NCI-H187 (cell line): Measurements from ENCODE around the gene TNKS1BP1.
A peak's percentile ranks its signal among the peaks of the same experiment; 100 is the strongest.
"Not testable (repeated sequence)": the region's sequence is repeated elsewhere in the genome, so short reads cannot be mapped to it uniquely, and the experiment has no call there.

Experiments used
- DNase-seq, 2 experiments: peaks; one replicate each; lab custom pipeline; 2025; lab: John Stamatoyannopoulos, UW

Gene TNKS1BP1

DNA sequence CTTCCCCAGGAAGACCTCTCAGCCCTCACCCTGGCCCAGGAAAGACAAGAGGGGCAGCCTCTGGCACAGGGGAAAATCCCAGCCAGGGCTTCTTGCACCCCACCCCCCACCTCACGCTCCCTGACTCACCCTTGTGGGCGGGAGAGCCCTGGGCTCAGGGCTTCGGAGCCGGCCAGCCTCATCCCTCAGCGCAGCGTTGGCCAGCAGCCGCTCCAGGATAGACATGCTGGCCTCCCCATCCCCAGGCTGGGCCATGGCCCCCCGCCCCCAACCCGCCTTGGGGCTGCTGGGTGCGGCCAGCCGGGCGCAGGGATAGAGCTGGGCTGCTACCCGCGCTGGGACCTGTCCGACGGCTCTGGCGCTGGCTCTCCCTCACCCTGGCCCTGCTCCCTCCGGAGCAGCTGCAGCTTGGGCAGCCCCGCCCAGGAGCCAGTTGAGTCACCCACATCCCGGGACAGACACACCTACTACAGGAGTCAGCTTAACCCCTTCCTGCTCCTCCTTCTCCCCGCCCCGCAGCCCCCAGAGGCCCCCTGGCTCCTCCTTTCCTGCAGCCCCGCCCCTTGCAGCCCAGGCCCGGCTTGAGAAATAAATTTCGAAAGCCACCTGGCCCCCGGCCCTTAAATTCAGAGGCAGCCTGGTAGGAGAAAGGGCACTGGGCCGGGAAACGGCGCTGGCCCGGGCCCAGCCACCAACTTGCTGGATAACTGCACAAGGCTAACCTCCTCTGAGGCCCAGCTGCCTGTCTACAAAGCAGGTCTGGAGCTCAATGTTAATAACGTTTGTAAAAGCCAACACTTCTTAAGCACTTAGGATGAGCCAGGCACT lies 13.4 kb downstream of the TNKS1BP1 start:
- peak in 1 of 2 experiments; percentile 39 for DNase-seq

DNA sequence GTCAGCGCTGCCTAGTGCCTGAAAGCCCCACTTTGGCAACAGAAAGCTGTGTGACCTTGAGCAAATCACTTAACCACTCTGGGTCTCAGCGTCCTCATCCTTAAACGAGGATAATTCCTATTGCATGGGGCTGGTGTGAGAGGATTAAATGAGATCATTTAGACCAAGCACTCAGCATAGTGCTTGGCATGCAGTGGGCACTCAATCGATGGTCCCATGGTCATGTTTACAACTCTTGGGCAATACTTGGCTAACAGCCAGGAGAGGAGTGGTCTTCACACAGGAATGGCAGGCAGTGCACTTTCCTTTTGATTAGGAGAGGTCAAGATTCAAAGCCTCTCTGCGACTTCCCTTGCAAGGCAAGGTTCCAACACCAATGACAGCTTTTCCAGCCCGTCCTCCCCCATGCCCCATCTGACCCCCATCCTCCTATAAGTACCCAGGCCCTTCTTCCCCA lies 14.1 kb downstream of the TNKS1BP1 start:
- no peak for DNase-seq

DNA sequence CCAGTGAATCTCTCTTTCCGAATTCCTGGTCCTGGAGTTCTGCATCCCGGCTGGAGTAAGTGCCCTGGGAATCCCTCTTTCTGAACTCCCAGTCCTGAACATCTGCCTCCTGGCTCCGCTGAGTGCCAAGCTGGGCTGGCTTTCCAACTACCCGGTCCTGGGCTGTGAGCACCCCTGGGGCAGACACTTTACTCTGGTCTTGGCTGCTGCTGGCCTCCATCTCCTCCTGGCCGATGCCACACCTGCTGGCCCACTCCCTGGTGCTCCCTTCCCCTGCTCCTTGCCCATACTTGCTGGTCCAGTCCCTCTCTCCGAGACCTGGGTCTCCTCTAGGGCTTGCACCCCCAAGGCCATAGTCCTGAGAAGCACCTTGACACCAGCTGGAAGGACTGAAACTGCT lies 14.7 kb downstream of the TNKS1BP1 start:
- DNase-seq = no peak

DNA sequence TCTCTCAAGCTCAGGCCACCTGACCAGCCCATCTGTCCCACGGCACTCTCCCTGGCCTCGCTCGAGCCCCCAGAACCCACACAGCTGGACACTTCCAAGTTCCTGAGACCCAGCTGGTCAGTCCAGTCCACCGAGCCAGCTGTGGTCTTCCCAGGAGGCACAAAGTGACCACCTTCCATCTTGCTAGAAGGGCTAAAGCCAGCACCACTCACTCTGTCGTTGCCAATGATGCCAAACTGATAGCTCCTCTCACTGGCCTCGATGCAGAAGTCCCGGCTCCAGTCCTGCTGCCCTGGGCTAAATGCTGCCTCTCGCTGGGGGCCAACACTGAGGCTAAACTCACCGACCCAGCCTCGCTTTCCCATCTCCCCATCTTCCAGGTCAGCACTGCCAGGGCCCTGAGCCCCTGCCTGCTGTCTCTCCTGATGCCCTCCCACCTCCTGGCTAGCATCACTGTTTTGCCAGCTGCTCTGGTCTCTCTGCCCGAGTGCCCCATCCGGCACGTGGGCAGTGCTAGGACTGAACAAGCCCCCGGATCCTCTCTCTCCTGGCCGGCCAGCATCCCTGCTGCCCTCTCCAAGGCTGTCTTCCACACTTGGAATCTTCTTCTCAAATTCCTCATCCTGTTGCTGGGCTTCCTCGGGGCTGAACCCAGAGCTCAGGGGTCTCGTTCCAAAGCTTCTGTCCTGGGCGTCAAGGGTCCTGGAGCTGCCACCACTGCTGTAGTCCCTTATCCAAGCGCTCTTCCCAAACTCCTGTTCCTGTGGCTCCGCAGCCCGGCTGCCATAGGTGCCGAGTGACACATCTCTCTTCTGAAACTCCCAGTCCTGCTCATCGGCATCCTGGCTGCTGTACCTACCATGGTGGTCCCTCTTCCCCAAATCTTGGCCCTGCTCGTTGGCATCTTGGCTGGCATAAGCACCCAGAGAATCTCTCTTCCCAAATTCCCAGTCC lies 15.4 kb downstream of the TNKS1BP1 start:
- no peak for DNase-seq

DNA sequence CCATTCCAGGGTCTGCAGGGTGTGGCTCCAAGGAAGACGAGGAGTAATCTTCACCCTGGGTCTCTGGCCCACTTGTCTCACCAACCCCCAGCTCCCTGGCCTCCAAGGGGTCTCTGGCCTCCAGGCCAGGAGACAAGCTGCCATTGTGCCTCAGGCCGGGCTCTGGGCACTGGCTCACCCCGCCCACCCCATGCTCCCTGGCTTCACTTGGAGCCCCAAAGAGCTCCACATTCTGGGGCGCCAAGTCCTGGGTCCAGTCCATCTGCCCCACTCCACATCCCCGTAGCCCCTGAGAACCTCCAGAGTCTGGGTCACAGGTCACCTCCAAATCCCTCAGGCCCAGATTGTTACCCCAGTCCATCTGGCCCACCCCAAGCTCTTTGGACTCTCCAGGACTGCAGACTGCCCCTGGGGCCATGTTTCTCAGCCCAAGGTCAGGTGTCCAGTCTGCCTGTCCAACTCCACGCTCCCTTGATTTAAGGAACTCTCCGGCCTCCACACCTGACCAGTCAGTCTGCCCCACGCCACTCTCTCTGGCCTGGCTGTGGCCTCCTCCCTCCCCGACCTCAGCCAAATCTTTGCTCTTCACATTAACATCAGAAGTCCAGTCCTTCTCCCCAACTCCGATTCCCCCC lies 16.2 kb downstream of the TNKS1BP1 start:
- DNase-seq = no peak

DNA sequence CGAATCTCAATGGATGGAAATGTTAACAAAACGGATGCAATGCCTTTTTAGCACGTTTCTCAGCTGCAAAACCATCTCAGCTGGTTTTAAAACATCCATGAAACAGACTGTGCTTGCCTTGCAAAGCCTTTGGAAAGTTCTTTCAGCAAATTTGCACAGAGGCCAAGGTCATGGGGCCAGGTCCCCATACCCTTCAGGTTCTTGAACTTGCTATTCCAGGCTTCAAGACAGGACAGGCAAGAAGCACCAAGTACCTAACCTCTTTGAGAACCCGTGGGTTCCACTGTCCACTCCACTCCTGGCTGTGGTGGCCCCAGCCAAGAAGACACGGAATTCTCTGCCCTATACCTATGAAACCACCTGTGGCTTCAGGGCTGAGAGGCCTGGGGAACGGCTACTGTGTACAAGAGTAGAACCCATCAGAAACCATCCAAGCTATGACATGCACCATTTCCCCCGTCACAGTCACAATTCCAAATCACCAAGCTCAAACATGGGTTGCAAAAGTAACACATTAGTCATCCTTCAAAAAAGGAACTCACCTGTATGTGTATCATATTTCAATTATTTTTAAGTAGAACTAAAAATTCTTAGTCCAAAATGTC lies 17.0 kb downstream of the TNKS1BP1 start:
- DNase-seq = no peak

DNA sequence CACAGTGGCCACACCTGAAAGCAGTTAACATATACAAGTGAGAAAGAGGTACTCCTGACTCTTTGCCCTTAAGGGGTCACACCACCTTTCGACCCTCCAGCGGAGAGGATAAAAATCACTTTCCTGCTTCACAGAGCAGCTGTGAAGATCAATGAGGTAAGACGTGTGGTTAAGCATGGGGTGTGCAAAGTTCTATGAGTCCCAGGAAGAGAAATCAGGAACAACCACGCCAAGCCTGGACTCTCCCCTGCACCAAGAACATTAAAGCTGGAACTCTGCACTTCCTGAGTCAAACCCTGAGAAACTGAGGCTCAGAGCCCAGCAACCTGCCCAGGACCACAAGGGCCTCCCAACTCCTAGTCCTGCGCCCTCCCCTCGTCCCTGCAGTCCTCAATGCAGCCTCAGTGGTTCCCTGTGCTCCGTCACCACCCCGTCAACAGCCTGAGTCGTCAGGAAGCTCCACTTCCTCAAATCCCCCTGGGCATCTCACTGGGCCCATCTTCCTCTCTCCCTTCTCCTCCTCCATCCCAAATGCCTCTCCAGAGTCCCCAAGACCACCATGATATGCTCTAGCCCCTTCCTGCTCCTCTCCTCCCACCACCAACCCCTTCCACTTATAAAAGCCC lies 17.7 kb downstream of the TNKS1BP1 start:
- DNase-seq = no peak

DNA sequence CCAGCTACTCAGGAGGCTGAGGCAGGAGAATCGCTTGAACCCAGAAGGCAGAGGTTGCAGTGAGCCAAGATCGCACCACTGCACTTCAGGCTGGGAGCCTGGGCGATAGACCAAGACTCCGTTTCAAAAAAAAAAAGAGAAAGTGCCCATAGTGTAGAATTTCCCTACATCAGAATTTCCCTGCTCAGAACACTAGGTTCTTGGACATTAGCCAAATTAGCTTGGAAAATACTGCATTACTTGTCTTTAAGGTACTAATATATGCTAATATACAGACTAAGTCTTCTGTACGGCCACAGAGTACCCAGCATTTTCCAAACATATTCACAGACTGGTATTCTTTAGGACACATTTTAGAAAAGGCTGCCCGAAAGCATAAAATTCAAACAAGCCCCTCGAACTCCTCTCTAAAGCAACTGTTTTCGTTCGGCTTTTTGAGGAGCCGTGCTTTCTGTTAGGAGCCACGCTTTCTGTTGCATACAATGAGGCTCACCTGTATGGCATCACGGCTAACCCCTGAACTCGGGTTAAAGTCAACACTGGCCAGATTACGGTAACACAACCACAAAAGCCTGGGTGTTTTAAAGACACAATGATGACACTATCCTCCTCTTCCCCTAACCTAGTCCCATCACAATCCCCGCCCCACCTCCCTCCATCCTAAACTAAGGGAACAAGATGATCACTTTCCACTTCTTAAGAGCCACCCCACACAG lies 18.4 kb downstream of the TNKS1BP1 start:
- no peak for DNase-seq

DNA sequence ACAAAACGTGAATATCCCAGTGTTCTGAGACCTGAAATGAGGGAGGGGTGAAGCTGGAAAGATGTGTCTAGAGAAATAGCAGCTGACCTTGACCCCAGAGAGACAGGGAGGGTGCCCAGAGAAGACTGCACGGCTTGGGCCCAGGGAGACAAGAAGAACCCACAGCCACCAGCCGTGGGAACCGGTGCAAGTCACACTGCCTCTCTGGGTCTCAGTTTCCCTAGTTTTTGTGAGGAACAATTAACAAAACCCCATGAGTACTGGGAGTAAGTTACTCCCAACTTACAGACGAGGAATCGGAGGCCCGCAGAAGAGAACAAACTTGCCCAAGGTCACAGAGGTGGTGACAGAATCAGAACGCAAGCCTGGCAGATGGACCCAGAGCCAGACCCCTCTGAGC lies 19.2 kb downstream of the TNKS1BP1 start:
- no peak for DNase-seq

DNA sequence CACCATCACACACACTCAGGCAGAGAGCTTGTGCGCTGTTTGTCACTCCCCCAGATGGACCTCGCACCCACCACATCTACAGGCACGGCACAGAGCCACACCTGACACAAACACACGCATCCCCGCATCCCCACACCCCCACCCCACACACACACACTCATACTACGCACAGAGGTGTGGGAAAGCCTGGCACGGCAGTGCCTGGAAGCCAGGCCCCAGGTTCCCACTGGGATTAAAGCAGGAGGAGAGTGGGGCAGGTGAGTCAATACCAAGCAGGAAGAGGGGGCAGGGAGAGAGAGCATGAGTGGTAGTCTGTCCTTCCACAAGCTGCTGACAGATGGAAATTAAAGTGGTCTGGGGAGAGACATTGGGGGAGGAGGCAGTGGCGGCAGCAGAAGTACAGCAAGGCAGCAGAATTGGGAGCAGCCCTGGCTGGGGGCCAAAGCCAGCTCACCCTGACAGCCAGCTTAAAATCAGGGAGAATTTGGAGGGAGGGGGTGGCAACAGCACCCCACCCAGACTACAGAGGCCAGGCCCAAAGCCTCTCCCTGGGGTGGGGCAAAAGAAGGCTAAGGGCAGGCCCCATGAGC lies 20.7 kb downstream of the TNKS1BP1 start:
- peak in 1 of 2 experiments; percentile 21 for DNase-seq

DNA sequence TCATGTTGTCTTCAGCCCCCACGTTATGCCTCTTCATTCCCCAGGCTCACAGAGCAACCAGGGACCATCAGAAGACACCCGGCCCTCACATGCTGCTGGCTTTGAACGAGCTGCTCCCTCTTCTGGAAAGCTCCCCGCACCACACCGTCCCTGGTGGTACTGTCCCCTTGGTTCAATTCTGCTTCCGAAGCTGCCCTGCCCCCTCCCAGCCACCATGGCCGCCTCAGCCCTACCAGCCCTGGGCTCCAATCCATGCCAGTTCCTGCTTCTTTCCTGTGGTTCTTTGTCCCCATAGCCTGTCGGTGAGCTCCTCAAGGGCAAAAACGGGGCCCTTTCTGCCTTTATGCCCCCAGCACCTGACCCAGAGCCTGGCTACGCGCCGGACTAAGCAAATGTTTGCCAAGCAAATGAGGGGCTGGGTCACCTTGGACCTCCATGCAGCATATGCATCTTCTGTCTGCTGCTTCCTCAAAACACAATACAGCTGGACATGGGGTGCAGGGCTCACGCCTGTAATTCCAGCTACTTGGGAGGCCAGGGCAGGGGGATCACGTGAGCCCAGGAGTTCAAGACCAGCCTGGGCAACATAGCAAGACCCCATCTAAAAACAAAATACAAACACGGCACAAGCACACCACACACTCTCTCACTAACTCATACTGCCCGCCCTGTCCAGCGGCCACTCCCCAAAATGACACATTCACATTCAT lies 21.3 kb downstream of the TNKS1BP1 start:
- DNase-seq = no peak

DNA sequence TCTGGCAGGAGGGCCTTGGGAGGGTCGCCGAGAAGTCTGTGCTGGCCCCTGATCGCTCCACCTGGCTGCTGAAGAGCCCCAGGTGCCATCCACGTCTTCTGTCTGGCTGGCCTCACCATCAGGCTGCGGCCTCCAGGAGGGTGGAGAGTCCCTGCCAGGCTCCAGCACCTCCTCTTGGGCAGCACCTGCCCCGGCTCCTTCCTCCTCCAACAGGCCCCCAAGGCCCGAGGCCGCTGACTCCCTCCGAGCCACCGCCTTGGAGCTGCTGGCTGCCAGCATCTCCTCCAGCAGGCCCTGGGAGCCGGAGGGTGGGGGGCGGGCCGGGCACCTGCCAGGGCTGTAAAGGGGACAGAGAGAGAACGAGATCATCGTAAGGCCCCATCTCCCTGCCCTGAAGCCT lies 22.3 kb downstream of the TNKS1BP1 start:
- no peak for DNase-seq

DNA sequence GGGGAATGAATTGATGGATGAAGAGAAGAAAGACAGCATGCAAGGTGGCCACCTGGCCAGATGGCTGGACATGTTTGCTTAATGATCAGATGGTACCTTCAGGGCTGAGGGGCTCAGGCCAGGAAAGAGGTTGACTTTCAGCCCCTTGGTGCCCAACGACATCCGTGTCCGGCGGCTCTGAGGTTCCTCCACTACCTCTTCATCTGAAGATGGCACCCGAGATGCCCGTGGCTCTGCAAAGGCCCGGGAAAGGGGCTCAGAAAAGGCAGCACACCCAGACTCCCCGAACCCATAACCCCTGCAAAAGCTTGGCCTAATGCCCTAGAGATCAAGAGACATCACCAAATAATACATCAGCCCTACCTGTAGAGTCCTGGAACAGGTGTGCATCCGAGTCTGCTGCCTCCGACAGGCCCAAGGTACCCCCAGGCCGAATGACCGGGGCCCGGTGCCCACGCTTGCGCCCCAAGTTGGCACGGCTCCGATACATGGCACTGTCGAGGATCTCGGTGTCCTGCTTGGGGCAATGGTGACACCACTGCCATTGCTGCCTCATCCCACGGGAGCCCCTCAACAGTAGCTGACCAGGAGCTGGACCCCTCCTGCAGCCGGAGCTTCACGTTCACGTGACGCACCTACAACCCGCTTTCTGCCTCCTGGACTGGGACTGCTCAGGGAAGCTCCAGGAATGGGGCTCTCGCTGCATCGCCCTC lies 22.9 kb downstream of the TNKS1BP1 start:
- no peak for DNase-seq

DNA sequence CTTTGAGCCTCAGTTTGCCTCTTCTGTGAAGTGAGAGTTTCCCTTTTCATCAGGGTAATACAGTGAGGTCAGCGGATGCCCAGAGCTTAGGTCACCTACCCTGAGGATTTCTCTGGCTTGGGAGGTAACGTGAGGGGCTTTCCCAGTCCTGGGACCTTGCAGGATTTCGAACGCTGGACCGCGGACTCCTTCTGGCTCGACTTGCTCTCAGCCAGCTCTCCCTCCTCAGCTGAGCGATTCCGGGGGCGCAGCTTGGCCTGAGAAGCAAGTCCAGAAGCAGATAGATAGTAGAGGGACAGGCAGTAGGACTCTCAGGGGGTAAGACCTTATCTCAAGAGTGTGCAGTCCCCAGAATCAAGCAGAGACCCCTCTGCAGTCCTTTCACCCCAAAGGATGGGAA lies 24.0 kb downstream of the TNKS1BP1 start:
- DNase-seq = no peak

DNA sequence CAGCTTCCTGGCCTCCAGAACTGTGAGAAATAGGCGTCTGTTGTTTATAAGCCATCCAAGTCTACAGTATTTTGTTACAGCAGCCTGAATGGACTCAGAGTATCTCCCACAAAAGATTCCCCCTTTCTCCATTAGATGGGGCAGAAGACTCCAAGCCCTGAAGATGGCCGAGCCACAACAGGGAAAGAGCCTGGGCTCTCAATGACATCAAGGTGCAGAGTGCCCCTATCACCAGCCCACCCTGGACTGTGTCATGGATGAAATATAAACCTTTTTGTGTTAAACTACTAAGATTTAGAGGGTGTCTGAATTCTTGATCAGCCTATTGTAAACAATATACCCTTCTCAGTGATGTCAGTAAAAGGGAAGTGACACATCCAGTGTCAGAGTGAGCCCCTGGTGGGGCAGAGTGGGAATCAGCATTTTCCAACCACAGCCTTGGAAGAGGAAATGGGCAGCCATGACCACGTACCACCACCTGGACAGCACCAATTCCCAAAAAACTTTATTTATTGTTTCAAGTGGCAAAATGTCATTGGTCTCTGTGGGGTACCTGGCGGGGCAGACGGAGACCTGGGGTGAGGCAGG lies 25.5 kb downstream of the TNKS1BP1 start:
- DNase-seq = no peak

DNA sequence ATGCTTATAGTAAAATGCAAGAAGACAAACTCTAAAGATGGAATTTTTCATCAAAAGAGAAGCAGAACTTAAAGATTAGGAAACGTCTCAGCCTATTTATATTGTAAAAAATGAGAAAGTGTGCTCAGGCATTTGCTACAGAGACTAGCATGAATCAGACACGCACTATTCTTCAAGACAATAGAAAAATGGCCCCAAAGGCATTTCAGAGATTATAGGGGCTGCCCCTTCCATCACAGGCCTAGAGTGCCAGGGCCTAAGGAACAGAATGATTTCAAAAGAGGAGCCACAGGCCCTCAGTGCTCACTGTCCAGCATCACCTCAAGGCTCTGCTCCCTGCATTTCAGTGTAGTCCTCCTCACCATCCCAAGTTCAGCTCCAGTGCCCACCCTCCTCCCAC lies 27.5 kb downstream of the TNKS1BP1 start:
- no peak for DNase-seq

DNA sequence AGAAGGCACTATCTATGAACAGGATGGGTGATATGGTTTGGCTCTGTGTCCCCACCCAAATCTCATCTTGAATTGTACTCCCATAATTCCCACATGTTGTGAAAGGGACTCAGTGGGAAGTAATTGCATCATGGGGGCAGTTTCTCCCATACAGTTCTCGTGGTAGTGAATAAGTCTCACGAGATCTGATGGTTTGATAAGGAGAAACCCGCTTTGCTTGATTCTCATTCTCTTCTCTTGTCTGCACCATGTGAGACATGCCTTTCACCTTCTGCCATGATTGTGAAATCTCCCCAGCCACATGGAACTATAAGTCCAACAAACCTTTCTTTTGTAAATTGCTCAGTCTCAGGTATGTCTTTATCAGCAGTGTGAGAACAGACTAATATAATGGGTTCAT lies 28.5 kb downstream of the TNKS1BP1 start:
- DNase-seq = not testable (repeated sequence)

DNA sequence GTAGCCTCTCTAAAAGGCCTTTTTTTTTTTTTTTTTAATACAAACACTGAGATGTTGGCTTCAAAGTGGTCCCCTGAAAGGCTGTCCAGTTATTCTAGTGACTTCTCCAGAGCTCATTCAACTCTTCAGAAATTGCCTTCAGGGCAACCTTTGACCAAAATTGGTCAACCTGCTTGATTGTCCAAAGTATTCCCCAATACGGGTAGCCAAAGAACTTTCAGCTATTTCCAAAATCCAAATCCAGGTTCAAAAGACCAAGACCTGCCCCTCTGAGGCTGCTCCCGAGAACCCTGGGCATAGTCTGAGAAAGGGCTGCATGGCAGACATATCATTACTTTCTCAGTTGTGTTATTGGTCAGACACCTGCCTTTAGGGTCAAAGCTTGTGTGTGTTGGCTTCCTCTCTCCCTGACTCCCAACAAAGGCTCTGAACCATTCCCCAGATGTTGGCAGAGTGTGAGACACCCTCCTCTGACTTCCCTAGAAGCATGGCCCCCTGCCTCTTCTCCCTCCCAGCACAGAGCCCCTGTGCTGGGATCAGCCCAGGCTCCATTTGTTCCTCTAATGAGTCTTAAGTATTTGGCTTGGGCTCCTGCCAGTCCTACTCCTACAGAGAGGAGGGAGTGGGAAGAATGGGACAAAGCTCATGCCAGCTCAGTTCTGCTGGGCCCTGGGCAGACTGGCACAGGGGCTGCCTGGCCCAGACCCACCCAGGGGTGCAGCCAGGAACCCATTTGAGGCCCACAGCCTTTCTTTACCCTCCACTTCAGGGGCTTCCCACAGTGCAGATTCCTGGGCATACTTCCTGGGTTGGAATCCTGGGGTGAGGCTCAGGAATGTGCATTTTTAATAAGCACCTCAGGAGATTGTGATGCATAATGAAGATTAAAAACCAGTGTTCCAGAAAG lies 30.3 kb downstream of the TNKS1BP1 start:
- no peak for DNase-seq
